Measurements from ENCODE around the gene TATDN3. TPM values are rescaled to one million over a fixed set of nuclear protein-coding genes. Genes with fewer than 3 reads are reported as not detected.

Gene TATDN3
- total RNA-seq, 3 donors from 2014 or later (not counting 1 experiment from before 2014, with no cell fraction given): 11.6 to 14.6 (median 13.4) TPM

DNA sequence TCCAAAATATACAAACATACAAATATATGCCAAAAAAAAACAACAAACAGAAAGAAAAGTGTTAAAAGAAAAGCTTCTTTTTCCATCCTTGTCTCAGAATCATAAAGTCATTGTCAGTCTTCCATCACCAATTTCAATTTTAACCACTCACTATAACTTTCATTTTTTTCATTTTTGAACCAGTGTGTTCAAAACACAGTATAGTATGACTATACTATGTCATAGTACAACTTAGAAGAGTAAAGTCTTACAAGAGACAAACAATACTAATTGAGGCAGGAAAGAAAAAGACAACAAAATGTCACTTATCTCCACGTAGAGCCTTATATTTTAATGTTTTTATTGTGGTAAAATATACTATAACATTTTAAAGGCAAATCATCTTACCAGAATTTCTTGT lies 7.7 kb upstream of the TATDN3 start:
- H3K27ac Mint-ChIP-seq: no peak overlapping the region
- intact Hi-C loops (cut with micrococcal nuclease): loop anchor here (5.0 kb wide), 1 partner anchor 327 kb away; no protein-coding TSS in a partner anchor
- no CpG with 5 or more reads among the region's 1 CpG for WGBS (ENCODE audit: insufficient coverage)
- Histone ChIP-seq H3K27me3 (ENCODE audit: control insufficient read depth, insufficient read depth, low read length) (no peaks in the 10 kb centered on the region), H3K4me1 (ENCODE audit: control insufficient read depth, insufficient read depth, low read length) (no peaks in the 10 kb centered on the region), H3K36me3 (ENCODE audit: control insufficient read depth, insufficient read depth, low read length) (peaks cover 49% of the 10 kb centered on the region), H3K27ac (ENCODE audit: low read length) (no peak overlapping the region), H3K9me3 (ENCODE audit: control insufficient read depth, insufficient read depth, low read length) (no peaks in the 10 kb centered on the region), H3K4me3 (ENCODE audit: low read length) (no peak overlapping the region)
- TF ChIP-seq, protein P1, sequence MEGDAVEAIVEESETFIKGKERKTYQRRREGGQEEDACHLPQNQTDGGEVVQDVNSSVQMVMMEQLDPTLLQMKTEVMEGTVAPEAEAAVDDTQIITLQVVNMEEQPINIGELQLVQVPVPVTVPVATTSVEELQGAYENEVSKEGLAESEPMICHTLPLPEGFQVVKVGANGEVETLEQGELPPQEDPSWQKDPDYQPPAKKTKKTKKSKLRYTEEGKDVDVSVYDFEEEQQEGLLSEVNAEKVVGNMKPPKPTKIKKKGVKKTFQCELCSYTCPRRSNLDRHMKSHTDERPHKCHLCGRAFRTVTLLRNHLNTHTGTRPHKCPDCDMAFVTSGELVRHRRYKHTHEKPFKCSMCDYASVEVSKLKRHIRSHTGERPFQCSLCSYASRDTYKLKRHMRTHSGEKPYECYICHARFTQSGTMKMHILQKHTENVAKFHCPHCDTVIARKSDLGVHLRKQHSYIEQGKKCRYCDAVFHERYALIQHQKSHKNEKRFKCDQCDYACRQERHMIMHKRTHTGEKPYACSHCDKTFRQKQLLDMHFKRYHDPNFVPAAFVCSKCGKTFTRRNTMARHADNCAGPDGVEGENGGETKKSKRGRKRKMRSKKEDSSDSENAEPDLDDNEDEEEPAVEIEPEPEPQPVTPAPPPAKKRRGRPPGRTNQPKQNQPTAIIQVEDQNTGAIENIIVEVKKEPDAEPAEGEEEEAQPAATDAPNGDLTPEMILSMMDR (IDR thresholded peaks at IDR 0.05): no peak
- no peak overlapping the region for H3K4me3 Mint-ChIP-seq
- no peaks in the 10 kb centered on the region for H3K9me3 Mint-ChIP-seq
- DNase-seq (no peak), ATAC-seq (no peak)
- peaks cover 5 to 16% of the 10 kb centered on the region in 2 donors for H3K4me1 Mint-ChIP-seq
- H3K36me3 Mint-ChIP-seq: peaks cover 18% of the 10 kb centered on the region
- H3K27me3 Mint-ChIP-seq (ENCODE audit: low read depth in 2 of 2): no peaks in the 10 kb centered on the region

DNA sequence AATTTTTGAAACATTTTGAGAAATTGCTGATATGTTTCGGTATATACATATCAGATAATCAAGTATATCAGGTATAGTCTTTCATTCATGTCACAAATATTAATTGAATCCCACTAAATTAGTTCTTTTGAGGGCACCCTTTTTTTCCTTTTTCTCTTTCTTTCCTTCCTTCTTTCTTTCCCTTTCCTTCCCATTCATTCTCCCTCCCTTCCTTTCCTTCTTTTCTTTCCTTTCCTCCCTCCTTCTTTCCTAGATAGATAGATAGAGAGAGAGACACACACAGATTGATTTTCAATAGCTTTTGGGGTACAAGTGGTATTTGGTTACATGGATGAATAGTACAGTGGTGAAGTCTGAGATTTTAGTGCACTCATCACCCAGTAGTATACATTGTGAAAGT lies 5.8 kb upstream of the TATDN3 start:
- H3K9me3 Mint-ChIP-seq: no peaks in the 10 kb centered on the region
- Histone ChIP-seq H3K9me3 (ENCODE audit: control insufficient read depth, insufficient read depth, low read length) (no peaks in the 10 kb centered on the region), H3K27ac (ENCODE audit: low read length) (no peak overlapping the region), H3K4me1 (ENCODE audit: control insufficient read depth, insufficient read depth, low read length) (peaks cover 11% of the 10 kb centered on the region), H3K36me3 (ENCODE audit: control insufficient read depth, insufficient read depth, low read length) (peaks cover 47% of the 10 kb centered on the region), H3K27me3 (ENCODE audit: control insufficient read depth, insufficient read depth, low read length) (no peaks in the 10 kb centered on the region), H3K4me3 (ENCODE audit: low read length) (no peak overlapping the region)
- no CpG with 5 or more reads among the region's 1 CpG for WGBS (ENCODE audit: insufficient coverage)
- H3K27me3 Mint-ChIP-seq (ENCODE audit: low read depth in 2 of 2): no peaks in the 10 kb centered on the region
- H3K36me3 Mint-ChIP-seq: peaks cover 18% of the 10 kb centered on the region
- H3K27ac Mint-ChIP-seq: no peak overlapping the region
- TF ChIP-seq, protein P1 (IDR thresholded peaks at IDR 0.05): no peak
- intact Hi-C loops (cut with micrococcal nuclease): no loop called here
- ATAC-seq (no peak), DNase-seq (no peak)
- H3K4me1 Mint-ChIP-seq: peaks cover 5 to 23% of the 10 kb centered on the region in 2 donors
- H3K4me3 Mint-ChIP-seq: no peak overlapping the region

DNA sequence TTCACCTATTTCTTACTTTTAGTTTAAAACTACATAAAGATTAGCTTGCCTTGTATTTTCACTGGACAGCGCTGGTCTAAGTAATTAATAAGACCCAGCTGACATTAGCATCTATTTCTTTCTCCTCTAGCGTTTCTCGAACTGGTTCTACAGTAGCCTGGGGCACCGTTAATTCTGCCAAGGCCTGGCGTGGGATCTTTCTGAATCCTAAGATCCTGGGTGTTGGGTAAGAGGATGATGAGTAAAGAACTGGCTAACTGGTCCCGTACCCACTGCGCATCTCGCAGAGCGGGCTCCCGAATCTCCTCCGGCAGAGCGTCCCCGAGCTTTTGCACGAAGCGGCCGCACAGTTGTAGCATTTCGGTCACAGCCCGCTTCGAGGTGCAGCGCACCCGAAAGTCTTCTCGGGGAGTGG lies 426 bp upstream of the TATDN3 start:
- TF ChIP-seq, protein P1 (IDR thresholded peaks at IDR 0.05): no peak
- intact Hi-C loops (cut with micrococcal nuclease): loop anchor here (5.0 kb wide), 1 partner anchor 66 kb away; the partner anchor contains the start of gene FLVCR1
- Histone ChIP-seq H3K4me1 (ENCODE audit: control insufficient read depth, insufficient read depth, low read length) (peaks cover 28% of the 10 kb centered on the region), H3K4me3 (ENCODE audit: low read length) (peak overlapping the region; percentile 95), H3K27ac (ENCODE audit: low read length) (peak overlapping the region; percentile 98), H3K9me3 (ENCODE audit: control insufficient read depth, insufficient read depth, low read length) (no peaks in the 10 kb centered on the region), H3K27me3 (ENCODE audit: control insufficient read depth, insufficient read depth, low read length) (no peaks in the 10 kb centered on the region), H3K36me3 (ENCODE audit: control insufficient read depth, insufficient read depth, low read length) (peaks cover 5% of the 10 kb centered on the region)
- no peak for DNase-seq
- H3K27ac Mint-ChIP-seq: peak overlapping the region; percentile 88 to 95
- peak; percentile 67 to 72 (median 68) for ATAC-seq
- H3K27me3 Mint-ChIP-seq (ENCODE audit: low read depth in 2 of 2): no peaks in the 10 kb centered on the region
- H3K36me3 Mint-ChIP-seq: no peaks in the 10 kb centered on the region
- no peaks in the 10 kb centered on the region for H3K9me3 Mint-ChIP-seq
- H3K4me3 Mint-ChIP-seq: peak overlapping the region; percentile 97
- H3K4me1 Mint-ChIP-seq: peaks cover 0 to 38% of the 10 kb centered on the region in 2 donors
- 0% methylated on average over 22 of the region's 22 CpGs for WGBS (ENCODE audit: insufficient coverage)

DNA sequence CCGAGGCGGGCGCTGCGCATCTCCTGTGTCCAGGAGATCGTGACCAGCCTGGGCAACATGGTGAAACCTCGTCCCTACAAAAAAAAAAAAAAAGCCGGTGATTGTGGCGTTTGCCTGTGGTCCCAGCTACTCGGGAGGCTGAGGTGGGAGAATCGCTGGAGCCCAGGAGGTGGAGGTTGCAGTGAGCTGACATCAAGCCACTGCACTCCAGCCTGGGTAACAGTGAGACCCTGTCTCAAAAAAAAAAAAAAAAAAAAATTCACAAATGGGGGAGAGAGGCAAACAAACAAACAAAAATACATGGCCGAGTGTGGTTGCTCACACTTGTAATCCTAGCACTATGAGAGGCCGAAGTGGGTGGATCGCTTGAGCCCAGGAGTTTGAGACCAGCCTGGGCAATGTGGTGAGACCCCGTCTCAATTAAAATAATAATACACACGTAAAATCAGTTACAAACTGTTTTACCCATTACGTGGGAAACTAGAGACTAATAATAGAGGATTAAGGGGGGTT lies 758 bp downstream of the TATDN3 start:
- DNase-seq: no peak
- intact Hi-C loops (cut with micrococcal nuclease): loop anchor here (5.0 kb wide), 1 partner anchor 65 kb away; the partner anchor contains the start of gene FLVCR1

More for the DNA sequence above, 758 bp downstream of the TATDN3 start:
- no peaks in the 10 kb centered on the region for H3K9me3 Mint-ChIP-seq
- peak overlapping the region; percentile 97 for H3K4me3 Mint-ChIP-seq
- no peak for ATAC-seq
- H3K27me3 ChIP-seq (ENCODE audit: control insufficient read depth, insufficient read depth, low read length): no peaks in the 10 kb centered on the region
- H3K36me3 ChIP-seq (ENCODE audit: control insufficient read depth, insufficient read depth, low read length): peaks cover 11% of the 10 kb centered on the region
- TF ChIP-seq, protein P1 (IDR thresholded peaks at IDR 0.05): no peak
- H3K27ac Mint-ChIP-seq: peak overlapping the region; percentile 88 to 95
- H3K27me3 Mint-ChIP-seq (ENCODE audit: low read depth in 2 of 2): no peaks in the 10 kb centered on the region
- H3K36me3 Mint-ChIP-seq: no peaks in the 10 kb centered on the region
- peak overlapping the region; percentile 95 for H3K4me3 ChIP-seq (ENCODE audit: low read length)
- WGBS (ENCODE audit: insufficient coverage): 22% methylated on average over 13 of the region's 16 CpGs
- peaks cover 28% of the 10 kb centered on the region for H3K4me1 ChIP-seq (ENCODE audit: control insufficient read depth, insufficient read depth, low read length)
- H3K9me3 ChIP-seq (ENCODE audit: control insufficient read depth, insufficient read depth, low read length): no peaks in the 10 kb centered on the region
- peaks cover 0 to 38% of the 10 kb centered on the region in 2 donors for H3K4me1 Mint-ChIP-seq
- H3K27ac ChIP-seq (ENCODE audit: low read length): peak overlapping the region; percentile 98

All from natural killer cell (primary cell).